Left cardiac atrium (tissue), 4 donors: ENCODE results near the gene IGFLR1. TPM values are rescaled to one million over a fixed set of nuclear protein-coding genes. Genes with fewer than 3 reads are reported as not detected.

Source experiments
- ATAC-seq, 2 donors: fragments of 200-7000 bp; cut with Tn5 transposase; one replicate each; pipeline ENCODE4 v1.9.1; 2020; ENCODE audit warnings: mild to moderate bottlenecking in 2 of 2, moderate library complexity in 2 of 2
- DNase-seq: peaks from one replicate; pipeline ENCODE4 v3.0.0-alpha.2; 2020
- intact Hi-C, 2 donors: fragments of 100-400 bp; cut with DNase I; formaldehyde crosslinking; loops; one replicate each; pipeline versions ENCODE4 v1.14.1 to v1.15.1; 2022 to 2023
- total RNA-seq, 2 donors: library from RNA; stranded (reverse); fragmentation: NEBNext Ultra II Directional; extraction: Animal tissue kit (Norgen Biotek cat#: 25700); gene quantifications; one replicate each; pipeline ENCODE4 v1.2.1, GENCODE V29; 2021
- donor health status: DM: no; HTN: yes; CAD: no.
- donor health status: DM: no; HTN: yes; CAD: no; lungs with severe emphysema.
- donor health status: DM: yes; HTN: yes; CAD: no.
- donor health status: Dilated cardiomyopathy.

IGFLR1 gene
- total RNA-seq, 2 donors from 2014 or later, result 6.5 to 7.0 TPM

GRCh38 chr19:35717665-35718344 lies 24.4 kb downstream of the IGFLR1 start, which contains the start of gene KMT2B:
TSS of gene KMT2B (plus strand) at chr19:35718003. CDS start at chr19:35718019, 16 bp downstream.
- intact Hi-C loops, result loop anchor here (2.0 to 10.0 kb wide), 3 partner anchors 25 to 217 kb away; partner anchors contain the start of genes LRFN3 (in 1 of the 2) and TMEM147 (in 1 of the 2)
- DNase-seq, result no peak
- ATAC-seq, result peak; percentile 77 to 80

DNA sequence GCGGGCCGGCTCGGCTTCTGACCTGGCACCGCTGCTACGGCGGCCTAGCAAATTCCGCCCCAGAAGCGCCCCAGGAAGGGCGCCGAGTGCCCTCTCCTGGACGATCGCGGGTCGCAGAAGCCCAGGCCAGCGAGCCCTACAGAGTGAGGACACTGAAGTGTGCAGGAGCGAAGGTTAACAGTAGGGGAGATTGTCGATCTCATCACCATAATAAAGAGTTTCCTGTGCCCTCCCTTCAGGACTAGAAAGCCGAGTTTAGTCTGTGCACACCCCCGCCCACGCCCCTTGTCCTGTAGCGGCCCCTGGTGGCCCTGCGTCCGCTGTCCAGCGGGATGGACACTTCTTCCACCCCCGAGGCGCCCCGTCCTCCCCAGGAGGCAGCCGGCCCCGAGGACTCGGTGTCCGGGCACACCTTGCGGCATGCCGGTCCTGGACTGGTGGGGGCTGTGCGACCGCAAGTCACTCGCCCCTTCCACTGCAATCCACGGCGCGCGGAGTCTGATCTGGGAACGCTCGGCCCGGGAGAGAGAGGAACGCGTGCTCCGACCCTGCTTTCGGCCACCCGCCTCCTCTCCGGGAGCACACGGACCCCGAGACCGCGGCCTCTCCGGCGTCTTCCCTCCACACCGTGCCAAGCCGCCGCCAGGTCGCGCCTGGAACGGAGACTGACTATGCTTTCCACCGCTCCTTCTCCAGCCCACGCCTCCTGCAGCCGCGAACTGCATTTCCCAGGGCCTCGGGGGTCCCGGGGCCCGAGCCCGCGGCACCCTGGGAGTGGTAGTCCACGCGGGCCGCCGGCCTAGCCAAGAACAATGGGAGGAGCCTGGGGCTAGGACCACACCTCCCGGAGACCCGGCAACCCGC lies 25.2 kb downstream of the IGFLR1 start:
- intact Hi-C loops, result loop anchor here (2.0 to 10.0 kb wide), 3 partner anchors 24 to 218 kb away; partner anchors contain the start of genes LRFN3 (in 1 of the 2) and TMEM147 (in 1 of the 2)
- peak; percentile 94 to 96 for ATAC-seq
- DNase-seq, result peak; percentile 97

- ATAC-seq, result peak; percentile 42 to 56
- peak; percentile 73 for DNase-seq
- intact Hi-C loops, result loop anchor here (2.0 to 10.0 kb wide), 3 partner anchors 23 to 219 kb away; partner anchors contain the start of genes LRFN3 (in 1 of the 2) and TMEM147 (in 1 of the 2)
These were observed 26.1 kb downstream of the IGFLR1 start for GRCh38 chr19:35715981-35716800.

DNA sequence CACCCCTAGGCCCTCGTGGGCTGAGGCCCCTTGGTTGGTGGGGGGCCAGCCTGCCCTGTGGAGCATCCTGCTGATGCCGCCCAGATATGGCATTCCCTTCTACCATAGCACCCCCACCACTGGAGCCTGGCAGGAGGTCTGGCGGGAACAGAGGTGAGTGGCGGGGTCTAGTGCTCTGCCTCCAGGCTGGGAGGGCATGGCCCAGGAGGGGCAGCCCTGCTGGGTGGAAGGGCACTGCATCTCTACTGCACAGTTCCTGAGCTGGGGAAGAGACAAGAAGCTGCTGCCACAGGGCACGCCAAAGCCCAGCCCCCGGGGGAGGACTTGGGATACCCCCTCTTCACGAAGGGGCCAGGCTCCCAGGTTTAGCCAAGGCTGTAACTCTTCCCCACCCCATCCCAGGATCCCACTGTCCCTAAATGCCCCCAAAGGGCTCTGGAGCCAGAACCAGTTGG lies 26.9 kb downstream of the IGFLR1 start:
- DNase-seq, result no peak
- intact Hi-C loops, result loop anchor here (5.0 to 10.0 kb wide), 2 partner anchors 168 to 219 kb away; partner anchors contain the start of genes LRFN3 (in 1 of the 2) and TMEM147 (in 1 of the 2)
- no peak for ATAC-seq

DNA sequence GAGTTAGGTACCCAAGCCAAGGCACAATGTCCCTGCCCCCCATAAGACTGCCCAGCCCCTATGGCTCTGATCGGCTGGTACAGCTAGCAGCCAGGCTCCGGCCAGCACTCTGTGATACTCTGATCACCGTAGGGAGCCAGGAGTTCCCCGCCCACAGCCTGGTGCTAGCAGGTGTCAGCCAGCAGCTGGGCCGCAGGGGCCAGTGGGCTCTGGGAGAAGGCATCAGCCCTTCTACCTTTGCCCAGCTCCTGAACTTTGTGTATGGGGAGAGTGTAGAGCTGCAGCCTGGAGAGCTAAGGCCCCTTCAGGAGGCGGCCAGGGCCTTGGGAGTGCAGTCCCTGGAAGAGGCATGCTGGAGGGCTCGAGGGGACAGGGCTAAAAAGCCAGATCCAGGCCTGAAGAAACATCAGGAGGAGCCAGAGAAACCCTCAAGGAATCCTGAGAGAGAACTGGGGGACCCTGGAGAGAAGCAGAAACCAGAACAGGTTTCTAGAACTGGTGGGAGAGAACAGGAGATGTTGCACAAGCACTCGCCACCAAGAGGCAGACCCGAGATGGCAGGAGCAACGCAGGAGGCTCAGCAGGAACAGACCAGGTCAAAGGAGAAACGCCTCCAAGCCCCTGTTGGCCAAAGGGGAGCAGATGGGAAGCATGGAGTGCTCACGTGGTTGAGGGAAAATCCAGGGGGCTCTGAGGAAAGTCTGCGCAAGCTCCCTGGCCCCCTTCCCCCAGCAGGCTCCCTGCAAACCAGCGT lies 27.5 kb downstream of the IGFLR1 start:
- ATAC-seq (no peak), DNase-seq (no peak)
- intact Hi-C loops, result loop anchor here (5.0 to 10.0 kb wide), 3 partner anchors 162 to 220 kb away; partner anchors contain the start of genes LRFN3 (in 1 of the 2) and TMEM147 (in 1 of the 2)

DNA sequence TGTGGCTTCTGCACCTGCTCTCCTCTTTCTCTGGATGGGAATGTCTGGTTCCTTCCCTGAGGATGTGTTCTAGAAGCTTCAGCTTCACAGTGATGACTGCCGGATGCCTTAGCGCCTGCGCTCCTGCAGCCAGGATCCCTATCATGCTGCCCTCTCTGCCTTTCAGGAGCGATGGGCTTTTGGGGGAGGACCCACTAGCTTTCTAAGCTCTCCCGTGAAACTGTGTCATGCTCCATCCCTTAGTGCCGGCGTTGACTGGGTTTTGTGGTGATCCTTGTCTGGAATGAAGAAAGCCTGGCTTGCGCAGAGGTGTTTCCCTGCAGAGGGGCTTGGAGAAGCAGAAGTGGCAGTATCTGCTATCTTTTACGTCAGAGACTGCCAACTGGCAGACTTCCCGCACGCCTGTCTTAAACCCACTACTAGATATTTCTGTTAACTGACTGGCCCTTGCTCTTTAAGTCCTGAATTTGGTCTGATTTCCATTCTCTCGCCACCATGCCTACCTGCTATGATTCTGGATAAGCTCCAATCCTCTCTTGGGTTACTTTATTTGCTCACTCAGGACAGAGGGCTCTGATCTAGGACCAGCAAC lies 28.3 kb downstream of the IGFLR1 start:
- intact Hi-C loops, result loop anchor here in 1 of 2 donors (5.0 to 10.0 kb wide), 2 partner anchors 162 to 221 kb away; partner anchors contain the start of gene LRFN3
- DNase-seq (no peak), ATAC-seq (no peak)

DNA sequence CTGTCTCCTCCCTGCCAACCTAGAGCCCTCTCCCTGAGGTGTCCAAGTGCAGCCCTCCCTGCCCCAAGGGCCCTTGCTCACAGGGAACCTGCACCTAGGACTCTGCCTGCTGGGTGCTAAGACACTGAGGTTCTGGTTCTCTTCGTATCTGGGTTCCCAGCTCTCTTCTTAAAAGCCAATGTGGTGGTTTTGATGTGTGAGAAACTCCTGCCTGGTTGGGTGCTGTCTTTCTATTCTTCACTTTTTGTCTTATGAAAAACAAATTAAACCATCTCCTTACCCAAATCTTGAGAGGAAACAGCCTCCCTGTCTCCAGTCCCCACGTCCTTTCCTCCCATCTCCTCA lies 28.8 kb downstream of the IGFLR1 start:
- intact Hi-C loops, result loop anchor here in 1 of 2 donors (5.0 to 10.0 kb wide), 2 partner anchors 161 to 221 kb away; partner anchors contain the start of gene LRFN3
- no peak for ATAC-seq
- DNase-seq, result no peak

DNA sequence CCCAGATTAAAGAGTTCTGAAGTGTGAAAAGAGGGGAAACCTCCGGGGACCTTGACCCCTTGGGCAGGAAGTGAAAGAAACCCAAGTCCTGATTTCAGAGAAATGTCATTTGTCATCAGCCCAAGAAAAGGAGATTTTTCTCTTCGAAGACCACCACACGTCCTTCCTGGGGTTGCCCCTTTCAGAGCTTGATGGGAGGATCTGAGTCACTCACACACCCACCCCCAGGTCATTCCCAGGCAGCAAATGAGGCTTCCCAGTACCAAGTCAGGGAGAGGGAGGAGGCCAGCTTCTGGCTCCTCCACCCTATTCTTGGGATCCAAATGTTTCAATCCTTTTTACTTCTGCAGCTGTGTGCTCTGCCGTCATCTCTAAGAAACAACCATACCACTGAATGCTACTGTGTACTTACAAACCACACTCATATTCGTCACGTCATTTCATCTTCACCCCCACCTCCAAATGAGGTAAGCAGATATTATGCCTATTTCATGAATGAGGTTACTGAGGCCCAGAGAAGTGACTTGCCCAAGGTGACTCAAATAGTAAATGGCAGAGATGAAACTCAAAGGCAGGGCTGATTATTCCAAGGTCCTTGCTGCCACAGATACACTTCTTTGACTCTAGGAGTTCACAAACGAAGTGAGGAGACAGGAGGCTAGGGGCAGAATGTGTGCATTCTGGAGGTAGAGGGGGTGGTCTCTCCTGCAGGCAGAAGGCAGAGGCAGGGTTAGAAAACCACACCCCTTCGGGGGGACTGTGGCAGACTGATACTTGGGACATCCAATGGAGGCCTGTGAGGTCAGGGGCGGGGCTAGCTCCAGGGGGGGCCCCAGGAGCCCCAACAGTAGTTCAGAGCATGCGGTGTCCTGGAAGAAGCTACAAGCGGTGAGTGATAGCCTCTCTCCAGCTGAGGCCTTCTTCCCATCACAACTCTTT lies 29.4 kb downstream of the IGFLR1 start:
- no peak for ATAC-seq
- intact Hi-C loops, result loop anchor here in 1 of 2 donors (5.0 to 10.0 kb wide), 2 partner anchors 161 to 222 kb away; partner anchors contain the start of gene LRFN3
- DNase-seq, result no peak

DNA sequence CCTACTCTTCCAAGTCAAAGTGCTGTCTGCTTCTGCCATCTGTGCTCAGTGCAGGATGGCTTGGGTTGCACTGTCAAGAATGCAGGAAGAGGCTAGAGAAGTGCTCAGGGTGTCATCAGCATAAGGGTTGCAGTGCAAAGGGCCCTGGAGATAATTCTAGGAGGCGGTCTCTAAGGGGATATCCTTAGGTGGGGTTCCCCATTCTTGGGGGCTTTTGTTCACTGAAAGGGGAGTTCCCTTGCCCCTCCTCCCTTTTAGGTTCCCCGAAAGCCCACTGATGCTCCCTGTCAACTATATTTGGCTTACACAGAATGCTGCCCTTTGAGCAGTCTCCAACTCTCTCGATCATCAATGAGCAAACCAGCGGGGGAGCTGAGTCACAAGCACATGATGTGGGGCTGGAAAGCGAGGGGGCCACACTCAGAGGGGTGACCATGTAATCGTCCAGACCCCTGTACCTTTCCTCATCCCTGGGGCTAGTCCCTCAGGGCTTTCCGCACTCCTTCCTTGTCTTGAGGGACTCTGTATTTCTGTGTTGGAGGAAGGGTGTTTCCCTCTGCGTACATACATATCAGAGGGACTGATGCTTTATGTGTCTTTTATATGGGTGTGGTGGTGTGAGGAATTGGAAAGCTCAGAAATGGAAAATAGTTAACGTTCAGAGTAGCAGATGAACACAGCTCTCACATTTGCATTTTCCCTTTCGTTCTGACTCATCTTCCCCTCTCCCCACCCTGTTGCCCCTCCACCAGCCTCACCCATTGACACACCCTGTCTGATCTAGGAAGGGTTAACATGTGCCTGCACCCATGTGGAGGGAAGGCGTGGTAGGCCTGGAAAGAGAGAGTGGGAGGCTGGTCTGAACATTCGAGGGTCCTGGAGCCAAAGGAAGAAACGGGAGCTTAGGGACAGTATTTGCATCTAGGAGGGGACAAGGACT lies 31.2 kb downstream of the IGFLR1 start:
- no peak for DNase-seq
- ATAC-seq, result no peak
- intact Hi-C loops, result loop anchor here in 1 of 2 donors (5.0 to 10.0 kb wide), 2 partner anchors 159 to 224 kb away; partner anchors contain the start of gene LRFN3

DNA sequence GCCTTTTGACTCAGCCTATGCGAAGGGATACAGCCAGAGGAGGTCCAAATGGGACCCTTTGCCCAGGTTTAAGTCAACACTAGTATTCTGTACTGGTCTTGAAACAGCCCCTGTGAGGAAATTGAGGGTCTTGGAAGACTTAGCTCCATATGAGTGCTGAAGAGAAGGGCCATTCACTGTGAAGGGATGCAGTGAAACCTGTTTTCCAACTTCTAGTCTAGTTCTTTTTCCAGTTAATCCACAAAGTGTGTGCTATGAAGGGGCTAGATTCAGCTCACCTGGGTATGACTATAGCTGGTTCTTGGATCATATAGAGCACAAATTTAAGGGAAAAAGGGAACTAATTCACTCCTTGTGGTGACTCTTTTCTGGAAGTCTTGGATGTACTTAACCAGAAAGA lies 33.9 kb downstream of the IGFLR1 start:
- ATAC-seq (no peak), DNase-seq (no peak)
- intact Hi-C loops, result no loop called here

DNA sequence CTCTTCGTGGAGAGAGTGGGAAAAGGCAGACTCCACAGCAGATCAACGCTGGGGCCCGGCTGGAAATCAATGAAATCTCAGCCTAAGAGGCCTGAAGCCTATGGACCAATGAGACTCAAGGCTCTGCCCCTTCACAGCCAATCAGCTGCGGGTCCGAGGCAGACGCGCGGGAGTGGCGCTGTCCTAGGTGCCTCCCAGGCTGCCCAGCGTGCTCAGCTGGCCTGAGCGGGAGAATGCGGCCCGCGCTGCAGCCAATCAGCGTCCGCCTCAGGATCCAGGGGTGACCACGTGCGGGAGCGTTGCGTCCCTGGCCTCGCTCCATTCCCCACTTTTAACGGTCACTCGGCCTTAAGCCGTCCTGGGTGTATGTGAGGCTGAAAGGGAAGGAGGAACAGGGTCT lies 38.0 kb downstream of the IGFLR1 start, which contains the start of gene ZBTB32:
Gene ZBTB32, plus strand, starts transcription at position 341 of the 400 bp plus-strand sequence. CDS start 10,069 bp downstream, outside the sequence.
- intact Hi-C loops, result no loop called here
- ATAC-seq (peak in 1 of 2 donors; percentile 27), DNase-seq (no peak)

- ATAC-seq (no peak), DNase-seq (no peak)
- intact Hi-C loops, result no loop called here
These were observed 38.9 kb downstream of the IGFLR1 start for GRCh38 chr19:35703343-35703742.

- ATAC-seq (peak; percentile 100), DNase-seq (peak; percentile 97)
- intact Hi-C loops, result no loop called here
These were observed 39.8 kb downstream of the IGFLR1 start for GRCh38 chr19:35702223-35703012.

DNA sequence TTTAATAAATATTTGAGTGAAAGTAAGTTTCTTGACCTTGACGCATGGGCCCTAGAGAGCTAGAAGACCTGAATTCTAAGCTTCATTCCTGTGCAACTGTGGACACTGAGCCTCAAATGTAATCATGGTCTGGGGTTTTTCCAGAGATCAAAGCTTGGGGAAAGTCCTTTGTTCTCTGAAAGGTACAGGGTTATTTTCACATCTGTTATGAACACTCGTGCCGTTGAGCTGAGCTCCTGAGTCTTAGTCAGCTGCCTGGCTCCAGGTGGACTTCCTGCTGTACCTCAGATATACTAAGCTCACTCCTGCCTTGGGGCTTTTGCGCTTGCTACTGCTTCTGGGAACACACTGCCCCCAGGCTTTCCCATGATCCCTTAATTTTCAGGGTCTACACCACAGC lies 45.4 kb downstream of the IGFLR1 start:
- no peak for ATAC-seq
- intact Hi-C loops, result no loop called here
- no peak for DNase-seq
